HG03045 (cell line): ENCODE data around the gene HBB.

Experiments
- ATAC-seq: cut with Tn5 transposase; IDR thresholded peaks from one replicate; pipeline ENCODE4 v1.9.1; 2021; ENCODE audit warnings: mild to moderate bottlenecking, moderate library complexity; ENCODE audit not compliant: unreplicated experiment

The HBB gene

DNA sequence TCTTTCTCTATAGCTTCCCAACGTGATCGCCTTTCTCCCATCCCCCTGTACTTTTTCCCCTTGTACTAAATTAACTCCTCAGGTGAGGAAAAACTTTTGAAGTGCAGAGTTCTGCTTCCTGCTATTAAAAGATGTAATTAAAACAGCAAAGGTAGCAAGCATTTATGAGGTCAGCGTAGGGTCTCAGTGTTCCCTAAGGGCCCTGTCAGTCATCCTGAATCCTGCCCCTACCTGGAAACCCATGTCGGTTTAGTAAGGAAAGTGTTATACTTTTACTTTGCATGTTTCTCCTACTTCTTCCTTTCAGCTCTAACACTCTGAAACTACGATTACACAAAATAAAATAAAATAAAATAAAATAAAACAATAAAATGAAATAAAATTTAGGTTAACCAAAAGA lies 1.3 kb upstream of the HBB start:
- ATAC-seq = no peak

DNA sequence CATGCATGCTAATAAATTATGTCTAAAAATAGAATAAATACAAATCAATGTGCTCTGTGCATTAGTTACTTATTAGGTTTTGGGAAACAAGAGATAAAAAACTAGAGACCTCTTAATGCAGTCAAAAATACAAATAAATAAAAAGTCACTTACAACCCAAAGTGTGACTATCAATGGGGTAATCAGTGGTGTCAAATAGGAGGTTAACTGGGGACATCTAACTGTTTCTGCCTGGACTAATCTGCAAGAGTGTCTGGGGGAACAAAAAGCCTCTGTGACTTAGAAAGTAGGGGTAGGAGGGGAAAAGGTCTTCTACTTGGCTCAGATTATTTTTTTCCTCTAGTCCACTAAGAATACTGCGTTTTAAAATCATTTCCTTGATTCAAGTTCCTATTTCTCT lies 810 bp upstream of the HBB start:
- no peak for ATAC-seq

DNA sequence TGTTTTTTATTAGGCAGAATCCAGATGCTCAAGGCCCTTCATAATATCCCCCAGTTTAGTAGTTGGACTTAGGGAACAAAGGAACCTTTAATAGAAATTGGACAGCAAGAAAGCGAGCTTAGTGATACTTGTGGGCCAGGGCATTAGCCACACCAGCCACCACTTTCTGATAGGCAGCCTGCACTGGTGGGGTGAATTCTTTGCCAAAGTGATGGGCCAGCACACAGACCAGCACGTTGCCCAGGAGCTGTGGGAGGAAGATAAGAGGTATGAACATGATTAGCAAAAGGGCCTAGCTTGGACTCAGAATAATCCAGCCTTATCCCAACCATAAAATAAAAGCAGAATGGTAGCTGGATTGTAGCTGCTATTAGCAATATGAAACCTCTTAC lies 1.4 kb downstream of the HBB start:
- no peak for ATAC-seq

DNA sequence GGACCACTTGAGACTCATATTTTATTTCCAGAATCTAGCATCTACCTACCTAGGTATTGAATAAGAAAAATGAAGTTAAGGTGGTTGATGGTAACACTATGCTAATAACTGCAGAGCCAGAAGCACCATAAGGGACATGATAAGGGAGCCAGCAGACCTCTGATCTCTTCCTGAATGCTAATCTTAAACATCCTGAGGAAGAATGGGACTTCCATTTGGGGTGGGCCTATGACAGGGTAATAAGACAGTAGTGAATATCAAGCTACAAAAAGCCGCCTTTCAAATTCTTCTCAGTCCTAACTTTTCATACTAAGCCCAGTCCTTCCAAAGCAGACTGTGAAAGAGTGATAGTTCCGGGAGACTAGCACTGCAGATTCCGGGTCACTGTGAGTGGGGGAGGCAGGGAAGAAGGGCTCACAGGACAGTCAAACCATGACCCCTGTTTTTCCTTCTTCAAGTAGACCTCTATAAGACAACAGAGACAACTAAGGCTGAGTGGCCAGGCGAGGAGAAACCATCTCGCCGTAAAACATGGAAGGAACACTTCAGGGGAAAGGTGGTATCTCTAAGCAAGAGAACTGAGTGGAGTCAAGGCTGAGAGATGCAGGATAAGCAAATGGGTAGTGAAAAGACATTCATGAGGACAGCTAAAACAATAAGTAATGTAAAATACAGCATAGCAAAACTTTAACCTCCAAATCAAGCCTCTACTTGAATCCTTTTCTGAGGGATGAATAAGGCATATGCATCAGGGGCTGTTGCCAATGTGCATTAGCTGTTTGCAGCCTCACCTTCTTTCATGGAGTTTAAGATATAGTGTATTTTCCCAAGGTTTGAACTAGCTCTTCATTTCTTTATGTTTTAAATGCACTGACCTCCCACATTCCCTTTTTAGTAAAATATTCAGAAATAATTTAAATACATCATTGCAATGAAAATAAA lies 2.1 kb downstream of the HBB start:
- no peak for ATAC-seq

DNA sequence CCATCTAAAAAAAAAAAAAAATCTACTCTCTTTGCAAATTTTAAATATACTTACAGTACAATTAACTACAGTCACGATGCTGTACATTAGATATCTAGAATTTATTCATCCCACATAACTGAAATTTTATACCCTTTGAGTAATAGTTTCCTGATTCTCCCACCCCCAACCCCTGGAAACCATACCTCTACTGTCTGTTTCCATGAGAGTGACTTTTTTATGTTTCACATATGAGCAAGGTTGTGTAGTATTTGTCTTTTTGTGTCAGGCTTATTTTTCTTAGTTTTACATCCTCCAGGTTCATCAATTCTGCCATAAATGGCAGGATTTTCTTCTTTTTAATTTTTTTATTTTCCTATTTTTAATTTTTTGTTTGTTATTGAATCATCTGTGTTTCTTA lies 3.2 kb downstream of the HBB start:
- no peak for ATAC-seq

DNA sequence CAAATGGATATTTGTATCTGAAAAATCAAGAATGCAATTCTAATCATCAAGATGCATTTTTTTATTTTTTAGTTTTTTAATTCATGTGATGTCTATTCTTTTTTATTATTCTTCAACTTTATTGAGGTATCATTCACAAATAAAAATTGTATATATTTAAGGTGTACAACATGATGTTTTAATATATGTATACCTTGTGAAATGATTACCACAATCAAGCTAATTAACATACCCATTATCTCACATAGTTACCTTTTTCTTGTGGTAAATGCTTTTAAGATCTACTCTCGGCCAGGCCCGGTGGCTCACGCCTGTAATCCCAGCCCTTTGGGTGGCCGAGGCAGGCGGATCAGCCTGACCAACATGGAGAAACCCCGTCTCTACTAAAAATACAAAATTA lies 3.7 kb downstream of the HBB start:
- ATAC-seq = no peak

DNA sequence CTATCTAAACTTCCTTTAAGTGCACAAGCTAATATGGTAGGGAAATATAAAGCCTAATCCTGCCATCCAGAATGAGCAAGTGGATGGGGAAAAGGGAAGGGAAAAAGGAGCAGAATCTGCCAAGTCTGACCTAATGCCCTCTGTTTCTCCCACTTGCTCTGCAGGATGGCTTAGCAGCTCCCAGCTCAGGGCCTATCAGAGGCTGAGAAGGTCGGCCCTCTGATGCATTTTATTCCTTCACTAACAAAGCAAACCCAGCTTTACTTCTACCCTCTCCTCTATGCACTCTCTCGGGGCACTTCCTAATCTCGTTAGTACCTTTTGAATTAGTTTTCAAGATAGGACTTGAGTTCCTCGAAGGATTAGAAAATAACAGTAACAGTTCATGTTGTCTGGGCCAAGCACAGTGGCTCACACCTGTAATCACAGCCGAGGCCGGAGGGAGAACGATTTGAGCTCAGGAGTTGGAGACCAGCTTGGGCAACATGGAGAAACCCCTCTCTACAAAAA lies 16.4 kb downstream of the HBB start:
- no peak for ATAC-seq

DNA sequence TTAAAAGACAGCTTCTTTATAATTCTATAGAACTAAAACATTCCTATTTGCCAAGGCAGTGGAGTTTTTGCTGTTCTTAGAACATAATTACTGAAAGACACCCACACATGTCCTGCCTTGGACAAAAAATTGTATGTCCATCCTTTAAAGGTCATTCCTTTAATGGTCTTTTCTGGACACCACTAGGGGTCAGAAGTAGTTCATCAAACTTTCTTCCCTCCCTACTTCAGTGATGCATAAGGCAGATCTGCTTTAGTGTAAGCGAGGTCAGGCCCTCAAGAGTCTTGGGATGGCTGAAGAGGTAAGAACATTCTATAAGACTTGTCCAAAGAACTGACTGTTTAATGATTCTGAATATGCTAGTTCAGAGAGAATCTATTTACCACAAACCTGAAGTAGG lies 22.1 kb downstream of the HBB start:
- no peak for ATAC-seq

DNA sequence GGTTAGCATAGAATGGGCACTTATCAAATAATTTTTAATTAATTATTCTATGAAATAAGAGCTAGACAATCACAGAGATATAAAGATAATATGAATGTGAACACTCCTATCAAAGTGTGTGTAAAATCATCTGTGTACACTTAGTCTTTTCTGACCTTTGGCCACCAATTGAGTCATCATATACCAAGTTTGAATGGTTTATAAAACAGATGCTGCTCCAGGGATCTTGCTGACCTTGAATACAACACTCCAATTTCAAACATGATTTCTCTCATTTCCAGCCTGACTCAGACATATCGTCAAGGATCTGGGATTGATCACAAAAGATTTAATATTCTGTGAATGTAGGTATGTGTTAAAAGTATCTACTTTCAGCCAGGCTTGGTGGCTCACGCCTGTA lies 23.5 kb downstream of the HBB start:
- no peak for ATAC-seq

DNA sequence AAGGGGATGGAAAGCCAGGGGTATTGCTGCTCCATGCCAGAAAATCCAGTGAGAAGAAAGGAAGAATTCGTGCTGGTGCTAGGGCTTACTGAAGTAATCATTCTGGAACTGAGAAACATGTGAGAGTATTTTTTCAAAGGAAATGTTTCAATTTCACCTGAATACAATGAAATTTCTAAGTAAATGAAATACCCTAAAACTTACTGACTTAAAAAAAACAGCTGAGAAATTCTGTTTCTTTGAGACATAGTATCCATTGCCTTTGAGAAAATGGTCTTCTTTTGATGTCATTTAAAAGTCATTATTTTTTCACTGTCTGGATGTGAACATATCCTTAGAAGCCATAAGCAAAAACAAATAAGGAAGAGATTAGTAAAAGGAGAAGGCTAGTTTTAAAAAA lies 26.3 kb downstream of the HBB start, which contains the start of gene OR51V1:
Gene OR51V1 (minus strand): TSS at position 101 of the 400 bp plus-strand sequence. CDS start 0 bp downstream, at position 101.
- no peak for ATAC-seq

DNA sequence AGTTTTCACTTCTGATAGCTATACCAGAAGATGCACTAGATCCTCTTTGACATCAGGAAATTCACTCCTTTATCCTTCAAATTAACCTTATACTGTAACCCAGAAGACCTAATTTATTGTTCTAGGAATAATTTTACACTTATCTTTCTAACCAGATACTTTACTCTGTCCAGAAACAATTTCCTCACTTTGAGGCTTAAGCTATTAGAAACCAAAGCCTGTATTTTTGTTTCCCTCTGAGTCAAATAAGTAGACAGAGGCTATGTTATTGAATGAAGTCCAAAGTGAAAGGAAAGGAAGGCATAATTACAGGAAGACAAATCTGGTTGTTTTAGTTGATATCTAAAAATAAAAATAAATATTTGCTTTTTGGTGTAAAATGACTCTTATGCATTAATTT lies 28.6 kb downstream of the HBB start:
- ATAC-seq = no peak

DNA sequence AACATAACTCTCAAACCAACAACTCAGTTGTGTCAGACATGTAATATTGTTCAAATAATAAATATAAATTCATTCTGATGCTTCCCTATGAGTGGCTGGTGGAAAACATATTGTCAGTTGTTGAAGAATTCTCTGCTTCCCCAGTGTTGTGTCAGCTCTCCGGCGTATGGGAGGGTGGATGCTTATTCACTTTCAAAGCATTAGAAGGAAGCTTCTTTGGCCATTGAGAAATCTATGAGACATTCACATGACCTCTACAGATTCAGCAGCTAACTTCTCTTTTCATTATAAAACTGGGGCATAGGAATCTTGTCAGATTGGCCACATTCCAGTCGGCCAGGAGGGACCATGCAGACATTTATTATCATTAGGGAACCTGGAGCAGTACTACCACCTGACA lies 29.3 kb downstream of the HBB start:
- no peak for ATAC-seq

DNA sequence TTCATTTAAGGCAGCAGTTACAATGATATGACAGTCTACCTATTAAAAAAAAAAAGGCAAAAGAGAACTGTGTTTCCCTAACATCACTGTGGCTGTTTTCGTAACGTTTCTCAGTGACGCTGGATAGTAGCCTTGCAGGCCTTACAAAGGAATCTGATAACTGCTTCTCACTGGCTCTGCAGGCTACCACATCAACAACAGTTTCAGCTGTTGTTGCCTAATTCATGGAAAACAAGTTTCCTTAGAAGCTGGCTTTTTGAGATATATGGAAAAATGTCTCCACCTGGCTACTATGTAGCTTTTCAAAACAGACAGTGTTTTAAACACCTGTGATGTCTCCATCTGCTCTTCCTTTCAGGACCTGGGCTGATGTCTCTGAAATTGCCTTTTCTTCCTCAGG lies 30.1 kb downstream of the HBB start:
- ATAC-seq = no peak

DNA sequence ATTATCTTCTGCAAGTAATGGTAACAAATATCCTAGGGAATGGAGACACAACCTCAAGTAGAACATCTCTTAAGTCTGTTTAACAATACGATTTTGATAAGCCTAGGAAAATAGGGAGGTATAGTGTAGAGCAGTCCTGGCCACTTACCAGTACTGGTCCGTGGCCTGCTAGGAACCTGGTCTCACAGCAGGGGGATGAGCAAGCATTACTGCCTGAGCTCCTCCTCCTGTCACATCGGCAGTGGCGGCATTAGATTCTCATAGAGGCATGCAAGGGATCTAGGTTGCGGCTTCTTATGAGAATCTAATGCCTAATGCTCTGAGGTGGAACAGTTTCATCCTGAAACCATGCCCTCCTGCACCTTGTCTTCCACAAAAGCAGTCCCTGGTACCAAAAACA lies 30.8 kb downstream of the HBB start:
- ATAC-seq = no peak

DNA sequence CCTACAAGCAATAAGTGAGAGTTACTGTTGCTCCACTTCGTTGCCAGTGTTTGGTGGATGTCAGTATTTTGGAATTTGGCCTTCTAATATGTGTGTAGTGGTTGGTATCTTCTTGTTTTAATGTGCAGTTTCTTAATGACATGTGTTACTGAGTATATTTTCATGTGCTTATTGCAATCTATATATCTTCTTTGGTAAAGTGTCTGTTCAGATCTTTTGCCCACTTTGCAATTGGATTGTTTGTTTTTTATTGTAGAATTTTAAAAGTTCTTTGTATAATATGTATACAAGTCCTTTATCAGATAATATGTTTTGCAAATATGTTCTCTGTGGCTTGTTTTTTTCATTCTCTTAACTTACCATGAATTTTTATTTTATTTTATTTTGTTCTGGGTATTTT lies 34.1 kb downstream of the HBB start:
- ATAC-seq = no peak

DNA sequence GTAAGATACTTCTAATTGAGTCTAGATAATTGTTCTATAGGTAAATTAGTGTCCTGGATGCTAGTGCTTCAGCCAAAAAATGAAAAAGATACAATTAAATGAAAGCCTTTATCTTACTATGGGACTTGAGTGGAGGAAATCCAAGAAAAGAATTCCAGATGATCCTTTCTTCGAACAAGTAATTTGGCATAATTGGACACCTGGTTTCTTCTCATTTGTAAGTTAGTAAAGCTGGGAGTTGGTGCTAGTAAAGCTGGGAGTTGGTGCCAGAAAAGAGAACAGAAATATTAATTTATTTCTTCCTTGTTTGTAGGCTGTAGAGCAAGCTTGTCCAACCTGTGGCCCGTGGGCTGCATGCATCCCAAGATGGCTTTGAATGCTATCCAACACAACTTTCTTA lies 38.7 kb downstream of the HBB start:
- ATAC-seq = no peak

DNA sequence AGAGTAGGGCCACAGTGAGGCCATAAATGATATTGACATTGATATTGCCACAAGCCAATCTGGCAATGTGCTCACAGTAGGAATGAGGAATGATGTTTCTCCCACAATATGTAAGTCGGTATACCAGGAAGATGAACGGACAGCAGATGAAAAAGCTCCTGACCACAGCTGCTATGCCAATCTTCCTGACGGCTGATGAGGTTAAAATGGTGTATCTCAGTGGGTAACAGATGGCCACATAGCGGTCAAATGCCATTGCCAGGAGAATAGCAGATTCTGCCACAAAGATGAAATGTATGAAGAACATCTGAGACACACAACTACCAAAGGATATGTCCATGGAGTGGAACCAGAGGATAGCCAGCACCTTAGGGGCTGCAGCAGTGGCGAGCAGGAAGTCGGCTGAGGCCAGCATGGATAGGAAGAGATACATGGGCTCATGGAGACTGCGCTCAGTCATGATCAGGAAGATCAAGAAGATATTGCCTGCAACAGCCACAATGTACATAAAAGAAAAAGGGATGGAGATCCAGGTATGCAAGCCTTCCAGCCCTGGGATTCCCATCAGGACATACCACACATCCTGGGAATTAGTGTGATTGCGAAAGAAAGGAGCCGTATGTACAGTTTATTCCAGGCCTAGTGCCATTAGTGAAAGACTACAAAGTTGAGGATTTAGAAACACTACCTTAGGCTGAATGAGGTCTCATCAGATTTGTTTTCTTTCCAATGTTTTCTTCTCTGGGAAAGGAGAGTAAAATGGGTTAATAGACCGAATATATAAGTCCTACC lies 48.6 kb downstream of the HBB start:
- ATAC-seq = no peak
